ENCODE measurements around the gene SLC35F2. TPM values are rescaled to one million over a fixed set of nuclear protein-coding genes. Genes with fewer than 3 reads are reported as not detected.

Gene SLC35F2
- total RNA-seq, 4 donors from 2014 or later = 4.9 to 15.1 (median 8.8) TPM

DNA sequence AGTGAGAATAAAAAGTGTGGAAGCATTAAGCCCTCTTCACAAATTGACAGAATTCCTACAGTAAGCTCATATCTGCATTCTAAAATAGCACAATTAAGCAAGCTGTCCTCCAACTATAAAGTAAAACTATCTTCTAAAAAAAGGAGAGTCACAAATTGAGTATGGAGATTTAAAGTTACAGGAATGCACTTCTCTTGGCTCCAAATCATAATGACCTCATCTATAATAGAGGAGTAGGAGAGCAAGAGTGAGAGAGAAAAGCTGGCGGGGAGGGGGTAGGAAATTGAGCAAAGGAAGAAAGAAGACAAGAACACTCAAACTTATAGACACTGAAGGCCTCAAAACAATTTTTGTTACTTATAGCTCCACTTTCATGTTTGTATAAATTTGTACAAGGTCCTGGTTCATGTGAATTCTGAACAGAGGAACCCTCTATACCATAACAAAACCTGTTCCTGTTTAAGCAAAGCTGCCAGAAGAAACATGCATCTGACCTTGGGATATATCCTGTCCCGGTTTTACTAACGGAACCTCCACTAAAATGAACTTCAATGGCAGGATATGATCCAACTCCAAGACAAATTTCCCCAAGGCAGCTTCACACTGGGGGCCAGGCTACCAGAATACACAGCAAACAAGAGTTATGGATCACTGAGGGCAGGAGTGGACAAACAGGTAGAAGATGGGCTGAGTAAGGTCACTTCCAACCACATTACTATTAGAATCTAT lies 37.2 kb downstream of the SLC35F2 start:
- no peak for DNase-seq (ENCODE audit: low spot score)
- no peak for ATAC-seq (ENCODE audit: low FRiP score)
- TF ChIP-seq, protein P1, sequence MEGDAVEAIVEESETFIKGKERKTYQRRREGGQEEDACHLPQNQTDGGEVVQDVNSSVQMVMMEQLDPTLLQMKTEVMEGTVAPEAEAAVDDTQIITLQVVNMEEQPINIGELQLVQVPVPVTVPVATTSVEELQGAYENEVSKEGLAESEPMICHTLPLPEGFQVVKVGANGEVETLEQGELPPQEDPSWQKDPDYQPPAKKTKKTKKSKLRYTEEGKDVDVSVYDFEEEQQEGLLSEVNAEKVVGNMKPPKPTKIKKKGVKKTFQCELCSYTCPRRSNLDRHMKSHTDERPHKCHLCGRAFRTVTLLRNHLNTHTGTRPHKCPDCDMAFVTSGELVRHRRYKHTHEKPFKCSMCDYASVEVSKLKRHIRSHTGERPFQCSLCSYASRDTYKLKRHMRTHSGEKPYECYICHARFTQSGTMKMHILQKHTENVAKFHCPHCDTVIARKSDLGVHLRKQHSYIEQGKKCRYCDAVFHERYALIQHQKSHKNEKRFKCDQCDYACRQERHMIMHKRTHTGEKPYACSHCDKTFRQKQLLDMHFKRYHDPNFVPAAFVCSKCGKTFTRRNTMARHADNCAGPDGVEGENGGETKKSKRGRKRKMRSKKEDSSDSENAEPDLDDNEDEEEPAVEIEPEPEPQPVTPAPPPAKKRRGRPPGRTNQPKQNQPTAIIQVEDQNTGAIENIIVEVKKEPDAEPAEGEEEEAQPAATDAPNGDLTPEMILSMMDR (IDR thresholded peaks at IDR 0.05) = no peak

DNA sequence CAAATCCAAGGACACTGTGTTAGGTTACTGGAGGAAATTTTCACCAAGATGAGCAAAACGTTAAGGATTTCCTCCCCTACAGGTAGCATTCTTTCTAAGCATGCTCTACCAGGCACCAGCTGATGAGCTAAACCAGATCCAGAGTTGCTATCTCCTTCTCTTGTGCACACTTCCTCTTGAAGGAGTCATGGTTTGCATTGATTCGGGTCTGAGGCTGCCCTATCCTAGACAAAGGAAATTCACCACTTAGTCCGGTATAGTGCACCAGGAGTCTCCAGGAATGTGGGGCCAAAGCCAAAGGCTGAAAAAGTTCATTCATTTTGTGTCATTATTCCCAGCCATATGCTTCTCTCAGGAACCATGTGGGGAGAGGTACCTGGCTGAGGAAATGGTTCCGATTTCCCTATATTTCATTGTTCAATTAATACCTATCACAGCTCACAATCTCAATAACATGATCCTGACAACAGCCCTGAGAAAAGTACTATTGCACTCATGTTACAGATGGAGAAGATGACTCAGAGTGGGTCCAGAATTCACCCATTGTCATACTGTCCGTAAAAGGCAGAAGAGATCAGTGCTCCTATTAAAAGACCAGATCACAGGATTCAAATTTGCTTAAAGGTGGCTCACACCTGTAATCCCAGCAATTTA lies 39.1 kb downstream of the SLC35F2 start:
- DNase-seq (ENCODE audit: low spot score) (no peak), ATAC-seq (ENCODE audit: low FRiP score) (no peak)
- TF ChIP-seq, protein P1 (IDR thresholded peaks at IDR 0.05) = no peak

DNA sequence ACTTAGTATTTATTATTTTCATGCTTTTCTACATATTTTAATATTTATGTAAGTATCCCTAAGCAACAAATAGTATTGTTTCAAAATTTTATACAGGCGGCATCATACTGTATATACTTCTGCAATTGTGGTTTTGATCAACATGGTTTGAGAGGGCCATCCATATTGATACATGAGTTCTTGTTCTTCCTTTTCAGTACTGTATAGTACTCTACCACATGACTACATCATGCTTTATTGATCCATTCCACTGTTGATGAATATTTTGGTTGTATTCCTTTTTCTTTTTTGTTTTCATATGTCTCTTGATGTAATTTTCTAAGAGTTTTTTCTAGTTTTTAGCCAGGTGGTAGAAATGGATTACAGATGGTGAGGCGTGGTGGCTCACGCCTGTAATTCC lies 40.1 kb downstream of the SLC35F2 start:
- TF ChIP-seq, protein P1 (IDR thresholded peaks at IDR 0.05) = no peak
- ATAC-seq (ENCODE audit: low FRiP score) = no peak
- no peak for DNase-seq (ENCODE audit: low spot score)

DNA sequence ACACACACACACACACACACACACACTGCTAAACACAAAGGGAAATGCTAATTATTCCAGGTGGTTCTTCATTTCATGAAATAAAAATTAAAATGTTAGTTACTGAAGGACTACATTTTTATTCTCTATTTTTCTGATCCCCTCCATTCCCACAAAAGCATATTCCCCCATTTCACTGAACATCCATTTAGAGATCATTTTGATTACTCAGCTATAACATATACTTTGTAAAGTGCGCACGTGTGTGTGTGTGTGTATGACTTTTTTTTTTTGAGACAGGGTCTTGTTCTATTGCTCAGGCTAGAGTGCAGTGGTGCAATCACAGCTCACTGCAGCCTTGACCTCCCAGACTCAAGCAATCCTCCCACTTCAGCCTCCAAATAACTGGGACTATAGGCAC lies 42.6 kb downstream of the SLC35F2 start:
- no peak for ATAC-seq (ENCODE audit: low FRiP score)
- no peak for DNase-seq (ENCODE audit: low spot score)
- TF ChIP-seq, protein P1 (IDR thresholded peaks at IDR 0.05) = no peak

DNA sequence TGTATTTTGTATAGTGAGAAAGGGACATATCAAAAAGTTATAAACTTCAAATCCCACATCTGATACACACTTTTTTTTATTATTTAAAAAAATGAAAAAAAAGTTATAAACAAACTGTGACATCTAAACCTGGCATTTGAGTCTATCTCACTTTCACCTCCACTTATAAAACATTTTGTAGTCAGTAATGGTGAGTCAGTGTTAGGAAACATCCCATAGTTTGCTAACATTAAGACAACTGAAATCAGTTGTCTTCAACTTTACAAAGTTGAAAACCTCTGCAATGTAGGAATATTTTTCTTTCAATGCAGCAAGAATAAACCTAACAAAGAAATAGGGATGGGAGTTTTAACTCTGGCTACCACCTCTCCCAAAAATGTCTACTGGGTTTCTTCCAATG lies 47.7 kb downstream of the SLC35F2 start:
- TF ChIP-seq, protein P1 (IDR thresholded peaks at IDR 0.05) = no peak
- ATAC-seq (ENCODE audit: low FRiP score) (no peak), DNase-seq (ENCODE audit: low spot score) (no peak)

DNA sequence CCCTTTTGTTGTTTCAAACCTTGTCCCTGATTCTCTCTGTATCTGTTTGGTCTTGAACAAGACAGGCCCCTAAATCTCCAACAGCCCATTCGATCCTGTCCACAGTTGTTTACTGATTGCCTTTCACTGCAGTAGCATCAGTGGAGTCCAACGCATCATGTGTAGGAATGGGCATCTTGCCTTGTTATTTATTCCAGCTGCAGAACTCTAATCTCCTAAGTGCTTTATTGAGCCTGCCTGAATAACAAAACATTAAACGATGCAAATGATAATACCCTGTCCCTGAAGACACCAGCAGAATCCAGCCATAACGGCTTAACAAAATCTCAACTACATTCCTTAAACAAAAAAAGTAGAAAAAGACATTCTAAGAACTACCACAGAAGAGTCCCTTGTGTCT lies 50.1 kb downstream of the SLC35F2 start:
- ATAC-seq (ENCODE audit: low FRiP score) = no peak
- TF ChIP-seq, protein P1 (IDR thresholded peaks at IDR 0.05) = no peak
- DNase-seq (ENCODE audit: low spot score) = no peak

DNA sequence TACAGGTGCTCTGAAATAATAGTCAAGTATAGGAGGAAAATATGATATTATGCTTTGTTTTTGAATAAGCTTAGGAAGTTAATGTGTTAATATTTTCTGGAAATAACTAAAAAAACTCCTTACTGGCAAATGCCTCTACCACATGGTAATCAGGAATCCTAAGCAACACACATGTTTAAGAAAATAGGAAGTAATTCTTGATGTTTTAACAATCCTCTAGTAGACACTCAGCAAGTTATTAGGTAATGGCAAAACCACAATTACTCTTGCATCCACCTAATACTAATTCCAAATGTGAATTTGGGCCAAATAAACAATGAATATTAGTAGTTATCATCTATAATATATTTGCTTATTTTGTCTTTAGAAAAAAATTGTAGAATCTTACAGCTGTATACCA lies 53.6 kb downstream of the SLC35F2 start:
- TF ChIP-seq, protein P1 (IDR thresholded peaks at IDR 0.05) = no peak
- ATAC-seq (ENCODE audit: low FRiP score) = no peak
- no peak for DNase-seq (ENCODE audit: low spot score)
